ENCODE data around the gene SCAPER. TPM values are rescaled to one million over a fixed set of nuclear protein-coding genes. Genes with fewer than 3 reads are reported as not detected.
"Not testable (repeated sequence)": the region's sequence is repeated elsewhere in the genome, so short reads cannot be mapped to it uniquely, and the experiment has no call there.

Gene SCAPER
- total and polyA plus RNA-seq, 10 donors, result 3.9 to 53.3 (median 34.0) TPM

DNA sequence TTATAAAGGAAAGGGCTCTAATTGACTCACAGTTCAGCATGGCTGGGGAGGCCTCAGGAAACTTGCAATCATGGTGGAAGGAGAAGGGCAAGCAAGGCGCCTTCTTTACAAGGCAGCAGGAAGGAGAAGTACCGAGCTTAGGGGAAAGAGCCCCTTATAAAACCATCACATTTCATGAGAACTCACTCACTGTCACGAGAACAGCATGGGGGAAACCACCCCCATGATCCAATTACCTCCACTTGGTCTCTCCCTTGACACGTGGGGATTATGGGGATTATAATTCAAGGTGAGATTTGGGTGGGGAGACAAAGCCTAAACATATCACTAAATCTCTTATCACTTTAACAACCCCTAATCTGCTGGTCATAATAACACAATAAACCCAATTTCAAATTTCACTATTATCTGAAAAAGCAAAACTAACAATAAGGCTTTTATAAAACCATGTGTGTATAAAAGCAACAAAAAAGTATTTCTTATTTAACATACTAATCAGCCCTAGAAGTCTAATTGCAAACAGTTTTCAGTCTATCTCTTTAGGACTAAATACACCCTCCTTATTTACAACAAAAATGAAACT lies 43.2 kb downstream of the SCAPER start:
- H3K4me1 ChIP-seq, result peaks cover 0 to 10% (median 0%) of the 10 kb centered on the region in 6 donors
- WGBS, 5 donors, result 69 to 87% (median 83%) methylated on average over 4 of the region's 4 CpGs
- no peaks in the 10 kb centered on the region for H3K27me3 ChIP-seq (replicated peaks in 1 of 7)
- H3K36me3 ChIP-seq, result peaks cover 0 to 8% (median under 1%) of the 10 kb centered on the region in 6 donors
- intact Hi-C loops (cut with DNase I; ENCODE audit: low total_unique reads), result no loop called here
- no peaks in the 10 kb centered on the region for H3K9me3 ChIP-seq
- TF ChIP-seq, protein P1, sequence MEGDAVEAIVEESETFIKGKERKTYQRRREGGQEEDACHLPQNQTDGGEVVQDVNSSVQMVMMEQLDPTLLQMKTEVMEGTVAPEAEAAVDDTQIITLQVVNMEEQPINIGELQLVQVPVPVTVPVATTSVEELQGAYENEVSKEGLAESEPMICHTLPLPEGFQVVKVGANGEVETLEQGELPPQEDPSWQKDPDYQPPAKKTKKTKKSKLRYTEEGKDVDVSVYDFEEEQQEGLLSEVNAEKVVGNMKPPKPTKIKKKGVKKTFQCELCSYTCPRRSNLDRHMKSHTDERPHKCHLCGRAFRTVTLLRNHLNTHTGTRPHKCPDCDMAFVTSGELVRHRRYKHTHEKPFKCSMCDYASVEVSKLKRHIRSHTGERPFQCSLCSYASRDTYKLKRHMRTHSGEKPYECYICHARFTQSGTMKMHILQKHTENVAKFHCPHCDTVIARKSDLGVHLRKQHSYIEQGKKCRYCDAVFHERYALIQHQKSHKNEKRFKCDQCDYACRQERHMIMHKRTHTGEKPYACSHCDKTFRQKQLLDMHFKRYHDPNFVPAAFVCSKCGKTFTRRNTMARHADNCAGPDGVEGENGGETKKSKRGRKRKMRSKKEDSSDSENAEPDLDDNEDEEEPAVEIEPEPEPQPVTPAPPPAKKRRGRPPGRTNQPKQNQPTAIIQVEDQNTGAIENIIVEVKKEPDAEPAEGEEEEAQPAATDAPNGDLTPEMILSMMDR (IDR thresholded peaks at IDR 0.05 in 8 of 11, conservative IDR thresholded peaks at IDR 0.05 in 3 of 11), result no peak
- TF ChIP-seq POLR2AphosphoS5 (IDR thresholded peaks at IDR 0.05), result no peak
- no peak for TF ChIP-seq POLR2A (IDR thresholded peaks at IDR 0.05)
- no peak overlapping the region for H3K27ac ChIP-seq
- H3K4me3 ChIP-seq, result no peak overlapping the region
- DNase-seq, result no peak

DNA sequence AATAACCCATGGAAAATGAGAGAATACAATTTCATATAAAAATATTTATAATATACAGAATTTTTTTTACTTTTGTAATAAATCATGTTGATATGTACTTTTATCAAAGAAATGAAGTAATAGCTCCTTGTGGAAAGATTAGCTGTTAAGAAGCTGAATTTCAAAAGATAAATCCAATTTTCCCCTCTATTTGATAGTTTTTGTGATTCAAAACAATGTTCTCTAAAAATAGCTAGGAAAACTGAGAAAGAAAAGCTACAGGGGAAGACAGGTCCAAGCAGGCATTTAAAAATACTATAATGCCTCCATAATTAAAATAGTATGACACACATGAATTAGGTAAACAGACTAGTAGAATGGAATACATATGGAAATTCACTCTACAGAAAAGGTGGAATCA lies 44.9 kb downstream of the SCAPER start:
- peaks cover 0 to 8% (median 0%) of the 10 kb centered on the region in 8 donors for H3K9me3 ChIP-seq
- intact Hi-C loops (cut with DNase I; ENCODE audit: low total_unique reads), result no loop called here
- no peak for DNase-seq
- H3K4me1 ChIP-seq, result peaks cover 0 to 10% (median 0%) of the 10 kb centered on the region in 6 donors
- H3K36me3 ChIP-seq, result peaks cover 0 to 24% (median 10%) of the 10 kb centered on the region in 6 donors
- TF ChIP-seq POLR2AphosphoS5 (IDR thresholded peaks at IDR 0.05) (no peak), POLR2A (IDR thresholded peaks at IDR 0.05) (no peak)
- TF ChIP-seq, protein P1 (IDR thresholded peaks at IDR 0.05 in 8 of 11, conservative IDR thresholded peaks at IDR 0.05 in 3 of 11), result no peak
- H3K27me3 ChIP-seq (replicated peaks in 1 of 7), result no peaks in the 10 kb centered on the region
- no peak overlapping the region for H3K4me3 ChIP-seq
- no peak overlapping the region for H3K27ac ChIP-seq

DNA sequence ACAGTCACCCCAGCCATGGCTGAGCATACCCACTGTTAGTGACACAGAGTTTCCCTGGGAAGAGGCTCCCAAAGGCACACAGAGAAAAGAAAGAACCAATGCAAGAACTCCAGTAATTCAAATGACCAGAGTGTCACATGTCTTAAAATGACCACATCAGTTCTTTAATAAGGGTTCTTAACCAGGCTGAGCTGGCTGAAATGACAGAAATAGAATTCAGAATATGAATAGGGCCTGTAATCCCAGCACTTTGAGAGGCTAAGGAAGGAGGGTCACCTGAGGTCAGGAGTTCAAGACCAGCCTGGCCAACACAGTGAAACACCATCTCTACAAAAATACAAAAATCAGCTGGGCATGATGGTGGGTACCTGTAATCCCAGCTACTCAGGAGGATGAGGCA lies 54.8 kb downstream of the SCAPER start:
- H3K4me3 ChIP-seq; DNase-seq; H3K27me3 ChIP-seq (replicated peaks in 1 of 7); H3K4me1 ChIP-seq; H3K27ac ChIP-seq; intact Hi-C loops (cut with DNase I; ENCODE audit: low total_unique reads): not testable (repeated sequence)
- peaks cover 0 to 64% (median 14%) of the 10 kb centered on the region in 6 donors for H3K36me3 ChIP-seq
- peaks cover 0 to 34% (median 25%) of the 10 kb centered on the region in 8 donors for H3K9me3 ChIP-seq

- Histone ChIP-seq H3K4me1 (peaks cover 0 to 14% (median 0%) of the 10 kb centered on the region in 6 donors), H3K27me3 (replicated peaks in 1 of 7) (no peaks in the 10 kb centered on the region), H3K36me3 (peaks cover 0 to 32% (median 5%) of the 10 kb centered on the region in 6 donors), H3K4me3 (no peak overlapping the region), H3K9me3 (peaks cover 0 to 12% (median 8%) of the 10 kb centered on the region in 8 donors), H3K27ac (no peak overlapping the region)
- WGBS, 5 donors, result 88 to 98% (median 94%) methylated on average over 1 of the region's 1 CpG
- intact Hi-C loops (cut with DNase I; ENCODE audit: low total_unique reads), result no loop called here
- no peak for TF ChIP-seq POLR2AphosphoS5 (IDR thresholded peaks at IDR 0.05)
- TF ChIP-seq POLR2A (IDR thresholded peaks at IDR 0.05), result no peak
- TF ChIP-seq, protein P1 (IDR thresholded peaks at IDR 0.05 in 8 of 11, conservative IDR thresholded peaks at IDR 0.05 in 3 of 11), result no peak
- DNase-seq, result no peak
Measured at GRCh38 chr15:76846782-76847181, 58.4 kb downstream of the SCAPER start.
